Body of pancreas (tissue), 4 donors: ENCODE measurements around the gene NKD1.

Experiments used
- CTCF ChIP-seq, 7 experiments: fragments of 450-650 bp in 4 of 7; fragments of 200-600 bp in 3 of 7; sonication (generic) in 3 of 7; IDR thresholded peaks; one replicate each; pipeline ENCODE4 v1.5.1; 2016 to 2019; ENCODE audit warnings: antibody characterized with exemption in 7 of 7
- POLR2A ChIP-seq, 3 donors: fragments of 450-650 bp; IDR thresholded peaks; one replicate each; pipeline ENCODE4 v1.6.1; 2016; ENCODE audit warnings: antibody characterized with exemption in 3 of 3, mild to moderate bottlenecking in 2 of 3

- TF ChIP-seq CTCF (IDR thresholded peaks at IDR 0.05) = no peak
- TF ChIP-seq POLR2A (IDR thresholded peaks at IDR 0.05) = no peak
Measured at GRCh38 chr16:50692644-50692998, 144.4 kb downstream of the NKD1 start.
